Measurements from ENCODE around the gene OR14I1.
"Not testable (repeated sequence)": the region's sequence is repeated elsewhere in the genome, so short reads cannot be mapped to it uniquely, and the experiment has no call there.

OR14I1 gene

GRCh38 chr1:248681651-248682050, 20.9 kb downstream of the OR14I1 start:
- DNase-seq, result no peak

DNA sequence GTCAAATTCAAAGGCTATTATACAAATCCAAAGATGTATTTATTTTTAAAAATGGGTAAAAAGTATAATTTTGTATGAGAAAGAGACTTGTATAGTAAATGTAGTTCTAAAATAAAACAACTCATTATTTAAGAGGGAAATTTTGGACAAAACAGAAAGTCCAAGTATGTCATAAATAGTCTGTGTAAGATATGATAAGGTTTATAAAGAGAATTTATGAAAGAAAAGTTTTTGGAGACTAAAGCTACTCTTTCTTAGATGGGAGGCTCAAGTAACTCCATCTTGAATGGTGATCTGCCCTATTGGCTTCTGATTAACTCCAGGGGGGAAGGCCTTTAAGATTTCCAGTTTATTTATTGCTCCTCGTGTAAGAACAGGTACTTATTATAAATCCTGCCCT, 32.6 kb downstream of the OR14I1 start:
- DNase-seq, result no peak

DNA sequence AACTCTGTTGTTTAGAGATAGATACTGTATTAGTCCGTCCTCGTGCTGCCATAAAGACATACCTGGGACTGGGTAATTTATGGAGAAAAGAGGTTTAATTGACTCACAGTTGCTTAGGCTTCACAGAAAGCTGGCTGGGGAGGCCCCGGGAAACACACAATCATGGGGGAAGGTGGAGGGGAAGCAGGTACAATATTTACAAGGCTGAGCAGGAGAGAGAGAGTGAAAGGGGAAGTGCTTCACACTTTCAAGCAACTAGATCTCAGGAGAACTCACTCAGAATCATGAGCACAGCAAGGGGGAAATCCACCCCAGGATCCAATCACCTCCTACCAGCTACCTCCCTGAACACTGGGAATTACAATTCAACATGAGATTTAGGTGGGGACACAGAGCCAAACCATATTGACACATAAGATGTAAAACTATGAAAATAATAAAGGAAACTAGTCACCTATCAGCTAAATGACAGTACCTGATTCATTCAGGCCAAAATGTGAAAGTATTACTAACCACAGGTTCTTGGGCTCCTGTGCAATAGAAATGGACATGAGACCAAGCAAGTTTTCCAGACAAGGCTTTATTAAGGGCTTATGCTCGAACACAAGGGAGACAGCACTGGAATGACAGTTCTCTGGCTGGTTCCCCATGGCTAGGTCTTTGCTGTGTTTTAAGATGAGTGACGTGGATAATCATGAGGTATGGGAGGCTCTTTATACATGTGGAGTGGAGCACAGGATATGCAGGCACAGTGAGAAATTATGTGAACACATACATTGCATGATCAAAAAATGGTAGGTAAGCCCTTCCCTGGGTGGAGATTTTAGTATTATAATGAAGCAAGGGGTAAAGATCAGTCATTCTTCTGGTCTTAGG, 38.9 kb downstream of the OR14I1 start:
- not testable (repeated sequence) for DNase-seq

DNA sequence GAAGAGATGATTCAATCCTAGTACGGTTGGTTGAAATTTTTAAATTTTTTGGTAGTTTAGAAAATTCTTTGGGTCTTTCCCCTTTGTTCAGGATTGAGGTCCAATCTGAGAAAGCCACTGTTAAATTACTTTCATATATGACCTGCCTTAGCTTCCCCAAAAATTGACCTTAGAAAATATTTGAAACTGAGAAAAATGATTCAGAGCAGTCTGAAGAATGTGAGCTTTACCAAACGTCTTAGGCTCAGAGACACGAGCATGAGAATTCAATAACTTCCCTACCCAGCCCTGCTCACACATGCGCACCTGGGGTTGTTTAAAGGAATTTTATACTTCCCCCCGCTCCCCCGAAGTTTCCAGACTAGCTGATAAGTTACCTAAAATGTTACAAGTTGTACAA, 45.8 kb downstream of the OR14I1 start:
- DNase-seq, result not testable (repeated sequence)

GRCh38 chr1:248655354-248655753, 47.2 kb downstream of the OR14I1 start, which contains the start of gene OR2T27:
Gene OR2T27 (minus strand): TSS chr1:248655528. CDS start chr1:248650884, 4,644 bp downstream.
- not testable (repeated sequence) for DNase-seq
